Ovary (tissue), 9 donors: Measurements from ENCODE around the gene RYR3. TPM values are rescaled to one million over a fixed set of nuclear protein-coding genes. Genes with fewer than 3 reads are reported as not detected.

ENCODE experiments used
- DNase-seq, 5 donors: peaks; one replicate each; pipeline ENCODE4 v3.0.0-alpha.2; 2019 to 2020
- H3K27ac ChIP-seq, 2 donors: fragments of 200-600 bp; one replicate each; pipeline versions ENCODE4 v1.5.1 to v1.8.0; 2019 to 2022
- H3K27me3 ChIP-seq: fragments of 200-600 bp; one replicate; pipeline ENCODE4 v1.8.0; 2022
- H3K36me3 ChIP-seq: fragments of 200-600 bp; sonication (generic); one replicate; pipeline ENCODE4 v1.5.1; 2019
- H3K4me1 ChIP-seq: one replicate; pipeline ENCODE4 v1.8.1; 2013; ENCODE audit warnings: mild to moderate bottlenecking, moderate library complexity; ENCODE audit not compliant: insufficient read depth
- H3K4me3 ChIP-seq: fragments of 200-600 bp; sonication (generic); one replicate; pipeline ENCODE4 v1.5.1; 2017
- H3K9me3 ChIP-seq, 2 donors: fragments of 200-600 bp in 1 of 2; sonication (generic) in 1 of 2; one replicate each; pipeline versions ENCODE4 v1.5.1 to v1.8.1; 2013 to 2019; ENCODE audit warnings: mild to moderate bottlenecking in 1 of 2, moderate library complexity in 1 of 2
- CTCF ChIP-seq, 3 donors: fragments of 450-650 bp in 2 of 3; fragments of 200-600 bp in 1 of 3; IDR thresholded peaks; one replicate each; pipeline versions ENCODE4 v1.5.1 to v1.8.0; 2016 to 2022; ENCODE audit warnings: antibody characterized with exemption in 3 of 3, mild to moderate bottlenecking in 1 of 3
- EP300 ChIP-seq: sonication (generic); formaldehyde crosslinking; IDR thresholded peaks from one replicate; pipeline ENCODE4 v1.6.1; 2017; ENCODE audit warnings: antibody characterized with exemption
- POLR2A ChIP-seq: fragments of 450-650 bp; IDR thresholded peaks from one replicate; pipeline ENCODE4 v1.6.1; 2017; ENCODE audit warnings: antibody characterized with exemption, mild to moderate bottlenecking, moderate library complexity
- WGBS, 3 donors: extraction: QIAGEN DNeasy Blood & Tissue Kit in 1 of 3; methylation state at CpG; one replicate each; pipeline versions ENCODE4 v1.1.5 to v1.1.7; 2013 to 2017; 5-methylcytosine and 5-hydroxymethylcytosine counted together
- intact Hi-C, 4 donors: fragments of 100-400 bp; cut with DNase I; formaldehyde crosslinking; loops; one replicate each; pipeline versions ENCODE4 v1.11.0 to v1.15.1; 2022 to 2023
- polyA plus RNA-seq, 2 donors: library from polyadenylated mRNA; stranded (reverse); fragments of 200-250 nt in 1 of 2; fragments of 350-450 nt in 1 of 2; fragmentation: Illumina TruSeq in 1 of 2; extraction: RNeasy Lipid Tissue Mini Kit (QIAGEN cat#74804) in 1 of 2; gene quantifications; one replicate each; pipeline ENCODE4 v1.2.3, GENCODE V29; 2013 to 2014
- total RNA-seq, 7 donors: library from RNA; depleted of rRNA in 2 of 7; stranded (reverse); fragments of >200 nt in 2 of 7; fragmentation: NEBNext Ultra II Directional in 3 of 7; extraction: Animal tissue kit (Norgen Biotek cat#: 25700) in 3 of 7; gene quantifications; one replicate each; pipeline versions ENCODE4 v1.1.0 to v1.2.4, GENCODE V29; 2016 to 2023
- donor health status: DM: no; HTN: no; CAD: no; lungs with moderate emphysema.
- donor health status: DM: no; HTN: no; CAD: no.
- donor health status: Bipolar disorder and iron deficiency.
- donor health status: DM: yes; HTN: yes; CAD: no.
- donor health status: DM: no; HTN: no; CAD: no.
- donor health status: DM: yes; HTN: yes; CAD: no.

The RYR3 gene
- total and polyA plus RNA-seq, 9 donors: 0.52 to 6.0 (median 0.96) TPM

GRCh38 chr15:33830351-33830750 lies 519.6 kb downstream of the RYR3 start:
- H3K9me3 ChIP-seq: peaks cover 0 to 5% of the 10 kb centered on the region in 2 donors
- no peak overlapping the region for H3K4me3 ChIP-seq
- H3K4me1 ChIP-seq: no peaks in the 10 kb centered on the region
- WGBS, 3 donors: 53 to 75% (median 65%) methylated on average over 4 of the region's 4 CpGs
- DNase-seq: no peak
- no peaks in the 10 kb centered on the region for H3K36me3 ChIP-seq
- no peaks in the 10 kb centered on the region for H3K27me3 ChIP-seq
- no peak overlapping the region for H3K27ac ChIP-seq
- intact Hi-C loops: no loop called here
- no peak for TF ChIP-seq EP300
- TF ChIP-seq CTCF (IDR thresholded peaks at IDR 0.05): no peak

- DNase-seq: no peak
- Histone ChIP-seq H3K27me3 (no peaks in the 10 kb centered on the region), H3K4me1 (no peaks in the 10 kb centered on the region), H3K4me3 (no peak overlapping the region), H3K27ac (no peak overlapping the region), H3K9me3 (peaks cover 0 to 5% of the 10 kb centered on the region in 2 donors), H3K36me3 (no peaks in the 10 kb centered on the region)
- WGBS, 3 donors: 79 to 92% (median 90%) methylated on average over 7 of the region's 7 CpGs
- intact Hi-C loops: no loop called here
- TF ChIP-seq EP300 (no peak), POLR2A (no peak), CTCF (IDR thresholded peaks at IDR 0.05) (no peak)
These were observed 520.9 kb downstream of the RYR3 start for GRCh38 chr15:33831646-33832045.

GRCh38 chr15:33834892-33835743 lies 524.4 kb downstream of the RYR3 start:
- WGBS, 3 donors: 45 to 47% (median 47%) methylated on average over 9 of the region's 9 CpGs
- Histone ChIP-seq H3K4me3 (no peak overlapping the region), H3K27me3 (no peaks in the 10 kb centered on the region), H3K36me3 (no peaks in the 10 kb centered on the region), H3K27ac (no peak overlapping the region), H3K4me1 (no peaks in the 10 kb centered on the region), H3K9me3 (no peaks in the 10 kb centered on the region)
- TF ChIP-seq EP300 (no peak), CTCF (IDR thresholded peaks at IDR 0.05) (no peak), POLR2A (no peak)
- intact Hi-C loops: no loop called here
- no peak for DNase-seq

- Histone ChIP-seq H3K4me3 (no peak overlapping the region), H3K4me1 (no peaks in the 10 kb centered on the region), H3K9me3 (no peaks in the 10 kb centered on the region), H3K36me3 (no peaks in the 10 kb centered on the region), H3K27me3 (no peaks in the 10 kb centered on the region), H3K27ac (no peak overlapping the region)
- no peak for DNase-seq
- intact Hi-C loops: no loop called here
- WGBS, 3 donors: 71 to 89% (median 71%) methylated on average over 1 of the region's 1 CpG
- TF ChIP-seq CTCF (IDR thresholded peaks at IDR 0.05) (no peak), POLR2A (no peak), EP300 (no peak)
These were observed 526.5 kb downstream of the RYR3 start for GRCh38 chr15:33837294-33837693.
